H1 (cell line): ENCODE measurements around the gene PRSS22.

Experiments used
- SP1 ChIP-seq: IDR thresholded peaks from 2 replicates; pipeline ENCODE4 v1.6.1; 2011; ENCODE audit warnings: low read depth, low read length
- TF ChIP-seq, protein P1 (sequence below), 3 experiments: IDR thresholded peaks; 1 replicate in 2 of 3; 2 replicates in 1 of 3; pipeline versions ENCODE4 v1.5.1 to v1.6.1; 2011; ENCODE audit warnings: low read length in 3 of 3, mild to moderate bottlenecking in 3 of 3, inconsistent platforms in 2 of 3, low read depth in 1 of 3, moderate library complexity in 1 of 3; ENCODE audit not compliant: insufficient read depth in 1 of 3; ENCODE audit errors: control extremely low read depth in 1 of 3

DNA sequence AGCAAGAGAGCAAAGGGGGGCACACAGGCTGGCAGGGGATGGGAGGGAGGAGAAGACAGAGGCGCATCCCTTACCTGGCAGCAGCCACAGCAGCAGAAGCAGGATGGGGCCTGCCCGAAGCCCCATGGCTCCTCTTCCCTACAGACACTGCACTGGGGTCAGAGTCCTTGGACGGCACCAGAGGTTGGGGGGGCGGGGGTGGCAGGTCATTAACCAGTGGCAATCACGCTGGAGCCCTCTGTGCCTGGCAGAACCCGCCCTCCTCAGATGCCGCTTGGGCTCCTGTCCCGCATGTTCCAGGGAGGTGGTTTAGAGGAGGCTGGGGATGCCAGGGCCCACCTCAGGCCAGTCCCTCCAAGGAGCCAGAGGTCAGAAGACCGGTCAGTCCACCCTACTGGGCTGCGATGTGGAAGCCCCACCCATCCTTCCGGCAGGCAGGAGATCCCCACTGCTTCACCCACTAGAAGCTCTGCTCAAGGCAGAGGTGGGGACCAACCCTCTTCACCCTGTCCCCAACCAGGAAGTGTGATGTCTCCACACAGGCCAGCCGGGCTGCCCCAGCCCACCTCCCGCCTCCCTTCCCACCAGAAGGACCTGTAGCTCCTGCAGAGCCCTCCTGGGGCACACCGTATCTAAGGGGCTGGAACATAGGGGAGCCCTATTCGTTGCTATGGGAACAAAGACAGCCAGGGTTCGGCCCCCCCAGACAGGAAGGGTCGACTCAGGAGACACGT lies 16.2 kb downstream of the PRSS22 start:
- TF ChIP-seq SP1: no peak
- TF ChIP-seq, protein P1, sequence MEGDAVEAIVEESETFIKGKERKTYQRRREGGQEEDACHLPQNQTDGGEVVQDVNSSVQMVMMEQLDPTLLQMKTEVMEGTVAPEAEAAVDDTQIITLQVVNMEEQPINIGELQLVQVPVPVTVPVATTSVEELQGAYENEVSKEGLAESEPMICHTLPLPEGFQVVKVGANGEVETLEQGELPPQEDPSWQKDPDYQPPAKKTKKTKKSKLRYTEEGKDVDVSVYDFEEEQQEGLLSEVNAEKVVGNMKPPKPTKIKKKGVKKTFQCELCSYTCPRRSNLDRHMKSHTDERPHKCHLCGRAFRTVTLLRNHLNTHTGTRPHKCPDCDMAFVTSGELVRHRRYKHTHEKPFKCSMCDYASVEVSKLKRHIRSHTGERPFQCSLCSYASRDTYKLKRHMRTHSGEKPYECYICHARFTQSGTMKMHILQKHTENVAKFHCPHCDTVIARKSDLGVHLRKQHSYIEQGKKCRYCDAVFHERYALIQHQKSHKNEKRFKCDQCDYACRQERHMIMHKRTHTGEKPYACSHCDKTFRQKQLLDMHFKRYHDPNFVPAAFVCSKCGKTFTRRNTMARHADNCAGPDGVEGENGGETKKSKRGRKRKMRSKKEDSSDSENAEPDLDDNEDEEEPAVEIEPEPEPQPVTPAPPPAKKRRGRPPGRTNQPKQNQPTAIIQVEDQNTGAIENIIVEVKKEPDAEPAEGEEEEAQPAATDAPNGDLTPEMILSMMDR (IDR thresholded peaks at IDR 0.05; ENCODE audit: control extremely low read depth in 1 of 3, insufficient read depth in 1 of 3, low read depth in 1 of 3, low read length in 3 of 3): no peak
